K562 (cell line): ENCODE results near the gene PTGES3L. TPM values are rescaled to one million over a fixed set of nuclear protein-coding genes. Genes with fewer than 3 reads are reported as not detected.

Experiments
- ATAC-seq: fragments of 200-7000 bp; cut with Tn5 transposase; 3 replicates; pipeline ENCODE4 v1.9.1; 2020; ENCODE audit warnings: moderate library complexity
- BruUV-seq: library from RNA; stranded (reverse); fragments of 400-500 nt; replicated peaks from 2 replicates; lab custom pipeline; 2021; lab: Mats Ljungman, UMichigan
- CTCF ChIA-PET: fragments of 300-600 bp; formaldehyde crosslinking; extraction: SDS; loops from one replicate; lab custom pipeline; 2021; ENCODE audit warnings: low intra/inter-chr PET ratio; lab: Yijun Ruan, JAX
- POLR2A ChIA-PET: fragments of 300-600, 350-650 bp; sonication (Branson Sonifier 250); formaldehyde crosslinking; extraction: SDS; loops from one replicate; lab custom pipeline; 2021; ENCODE audit warnings: antibody characterized with exemption, inconsistent platforms; lab: Yijun Ruan, JAX
- DNase-seq, 4 experiments: peaks; one replicate each; pipeline versions ENCODE4 v3.0.0 to v3.0.0-alpha.2; 2011 to 2018; ENCODE audit warnings: low spot score in 3 of 4, mixed read lengths in 3 of 4; ENCODE audit errors: extremely low read depth in 1 of 4
- FAIRE-seq: peaks from 2 replicates; lab custom pipeline; 2011; peaks lifted over from hg19 to GRCh38; lab: Jason Lieb, UNC
- H2AFZ ChIP-seq: 2 replicates; pipeline ENCODE4 v1.6.0; 2011; ENCODE audit warnings: low read depth, low read length, control low read depth, inconsistent platforms
- H3K27ac ChIP-seq: fragments of 200-600 bp; 3 replicates; pipeline ENCODE4 v1.8.0; 2011; ENCODE audit warnings: low read depth, mild to moderate bottlenecking, control low read depth, inconsistent platforms, low read length, moderate library complexity, mixed read lengths; ENCODE audit errors: extremely low read depth
- H3K27me3 ChIP-seq, 2 experiments: fragments of 300-600 bp in 1 of 2; 2 replicates in 1 of 2; 3 replicates in 1 of 2; pipeline versions ENCODE4 v1.6.0 to v1.8.0; 2011; ENCODE audit warnings: inconsistent platforms in 2 of 2, low read length in 2 of 2, mild to moderate bottlenecking in 1 of 2, mixed read lengths in 1 of 2, moderate library complexity in 1 of 2; ENCODE audit not compliant: control insufficient read depth in 2 of 2, insufficient read depth in 2 of 2
- H3K36me3 ChIP-seq: fragments of 300-600 bp; 3 replicates; pipeline ENCODE4 v1.8.0; 2011; ENCODE audit warnings: mild to moderate bottlenecking, low read length, inconsistent platforms; ENCODE audit not compliant: control insufficient read depth, insufficient read depth
- H3K4me1 ChIP-seq, 2 experiments: fragments of 200-600 bp in 1 of 2; replicated peaks in 1 of 2; 2 replicates in 1 of 2; 3 replicates in 1 of 2; pipeline versions ENCODE4 v1.5.1 to v1.8.0; 2011; ENCODE audit warnings: inconsistent platforms in 2 of 2, low read length in 2 of 2, mild to moderate bottlenecking in 1 of 2, mixed read lengths in 1 of 2, moderate library complexity in 1 of 2; ENCODE audit not compliant: control insufficient read depth in 2 of 2, insufficient read depth in 2 of 2
- H3K4me2 ChIP-seq: 2 replicates; pipeline ENCODE4 v1.6.1; 2011; ENCODE audit warnings: low read length, control low read depth, inconsistent platforms, mixed read lengths; ENCODE audit not compliant: insufficient read depth
- H3K4me3 ChIP-seq: fragments of 200-600 bp; sonication (generic), shearing (Covaris generic); 2 replicates; pipeline ENCODE4 v1.5.1; 2016; ENCODE audit warnings: control low read depth, inconsistent platforms
- H3K79me2 ChIP-seq: fragments of 200-600 bp; 3 replicates; pipeline ENCODE4 v1.8.0; 2011; ENCODE audit warnings: low read length, inconsistent platforms; ENCODE audit not compliant: control insufficient read depth, insufficient read depth
- H3K9ac ChIP-seq, 2 experiments: 2 replicates each; pipeline versions ENCODE4 v1.6.0 to v1.6.1; 2011; ENCODE audit warnings: low read depth in 2 of 2, low read length in 2 of 2, control low read depth in 1 of 2, inconsistent platforms in 1 of 2, mild to moderate bottlenecking in 1 of 2, mixed read lengths in 1 of 2; ENCODE audit not compliant: insufficient read depth in 1 of 2
- H3K9me1 ChIP-seq: one replicate; pipeline ENCODE4 v1.6.0; 2011; ENCODE audit warnings: inconsistent platforms, mild to moderate bottlenecking, low read length, moderate library complexity; ENCODE audit not compliant: control insufficient read depth, insufficient read depth
- H3K9me3 ChIP-seq: replicated peaks from 2 replicates; pipeline ENCODE4 v1.5.1; 2011; ENCODE audit warnings: low read depth, low read length, inconsistent platforms; ENCODE audit not compliant: control insufficient read depth, insufficient read depth
- H4K20me1 ChIP-seq: replicated peaks from 2 replicates; pipeline ENCODE4 v1.6.1; 2011; ENCODE audit warnings: low read length, inconsistent platforms, mixed read lengths; ENCODE audit not compliant: control insufficient read depth, insufficient read depth
- ATF1 ChIP-seq, 2 experiments: fragments of 450-650 bp in 1 of 2; IDR thresholded peaks; 2 replicates each; pipeline ENCODE4 v1.6.1; 2016; ENCODE audit warnings: missing compliant biosample characterization in 1 of 2, missing genetic modification characterization in 1 of 2
- EGR1 ChIP-seq: fragments of 450-650 bp; conservative IDR thresholded peaks from 2 replicates; pipeline ENCODE4 v1.6.1; 2017; ENCODE audit warnings: mild to moderate bottlenecking
- SP1 ChIP-seq: sonication (generic); formaldehyde crosslinking; IDR thresholded peaks from 2 replicates; pipeline ENCODE4 v1.8.1; 2022; ENCODE audit warnings: mild to moderate bottlenecking, missing genetic modification reagents
- SRF ChIP-seq, 2 experiments: fragments of 250-450, 450-650 bp in 1 of 2; sonication (Bioruptor Pico) in 1 of 2; sonication (generic) in 1 of 2; formaldehyde crosslinking; IDR thresholded peaks; 2 replicates each; pipeline versions ENCODE4 v1.5.0 to v1.5.1; 2020 to 2022; ENCODE audit warnings: mild to moderate bottlenecking in 1 of 2, missing genetic modification reagents in 1 of 2
- ZNF224 ChIP-seq: sonication (generic); formaldehyde crosslinking; IDR thresholded peaks from 2 replicates; pipeline ENCODE4 v1.8.0; 2022; ENCODE audit warnings: mild to moderate bottlenecking, missing genetic modification reagents
- ZNF263 ChIP-seq: sonication (generic); formaldehyde crosslinking; IDR thresholded peaks from 2 replicates; pipeline ENCODE4 v1.8.0; 2022; ENCODE audit warnings: mild to moderate bottlenecking, missing genetic modification reagents, borderline replicate concordance
- WGBS: fragments of 100-300 bp; shearing (Covaris generic); methylation state at CpG from one replicate; pipeline ENCODE4 v1.1.6; 2016; ENCODE audit warnings: low coverage, mixed read lengths; ENCODE audit not compliant: insufficient coverage; ENCODE audit errors: missing lambda C conversion rate; 5-methylcytosine and 5-hydroxymethylcytosine counted together
- in situ Hi-C: fragments of 300-500 bp; cut with MboI; formaldehyde crosslinking; loops from 4 replicates; pipeline ENCODE4 v1.15.0; 2018; ENCODE audit warnings: inconsistent platforms, mixed read lengths
- intact Hi-C: fragments of 100-400 bp; cut with micrococcal nuclease; formaldehyde crosslinking; loops from 2 replicates; pipeline ENCODE4 v1.14.2; 2022
- polyA plus RNA-seq, 8 experiments: library from polyadenylated mRNA; depleted of rRNA in 4 of 8; stranded (reverse) in 5 of 8; unstranded in 3 of 8; fragments of >200 nt; fragmentation: Nextera tagmentation in 2 of 8; fragmentation: Illumina TruSeq in 1 of 8; extraction: Ambion mirVana in 2 of 8; extraction: Trizol in 1 of 8; gene quantifications; 2 replicates each; pipeline versions ENCODE4 v1.2.1 to v1.2.3, GENCODE V29; 2011 to 2014; ENCODE audit warnings: inconsistent platforms in 1 of 8, missing spikeins in 1 of 8
- total RNA-seq, 7 experiments: library from RNA; depleted of rRNA in 6 of 7; stranded (reverse); fragments of >200 nt in 6 of 7; fragmentation: Illumina TruSeq in 2 of 7; extraction: Trizol in 2 of 7; gene quantifications; 2 replicates each; pipeline versions ENCODE4 v1.2.1 to v1.2.3, GENCODE V29; 2011 to 2021; ENCODE audit warnings: low replicate concordance in 1 of 7
- TF ChIP-seq, protein P1 (sequence below): fragments of 450-650 bp; IDR thresholded peaks from 2 replicates; pipeline ENCODE4 v1.6.1; 2016; ENCODE audit warnings: antibody characterized with exemption
- TF ChIP-seq, protein P2 (sequence below), 2 experiments: fragments of 450-650 bp; formaldehyde crosslinking in 1 of 2; IDR thresholded peaks; 2 replicates each; pipeline versions ENCODE4 v1.4.0 to v1.6.1; 2014 to 2020; ENCODE audit warnings: mild to moderate bottlenecking in 2 of 2, borderline replicate concordance in 1 of 2, low read depth in 1 of 2
- TF ChIP-seq, protein P3 (sequence below): sonication (generic); formaldehyde crosslinking; IDR thresholded peaks from 2 replicates; pipeline ENCODE4 v1.9.0; 2022; ENCODE audit warnings: mild to moderate bottlenecking, missing genetic modification reagents

Gene PTGES3L
- total and polyA plus RNA-seq, 9 of the 15 experiments (the other 6 are each of a cell fraction or from before 2014, with no cell fraction given) = 6.0 to 16.0 (median 9.6) TPM

DNA sequence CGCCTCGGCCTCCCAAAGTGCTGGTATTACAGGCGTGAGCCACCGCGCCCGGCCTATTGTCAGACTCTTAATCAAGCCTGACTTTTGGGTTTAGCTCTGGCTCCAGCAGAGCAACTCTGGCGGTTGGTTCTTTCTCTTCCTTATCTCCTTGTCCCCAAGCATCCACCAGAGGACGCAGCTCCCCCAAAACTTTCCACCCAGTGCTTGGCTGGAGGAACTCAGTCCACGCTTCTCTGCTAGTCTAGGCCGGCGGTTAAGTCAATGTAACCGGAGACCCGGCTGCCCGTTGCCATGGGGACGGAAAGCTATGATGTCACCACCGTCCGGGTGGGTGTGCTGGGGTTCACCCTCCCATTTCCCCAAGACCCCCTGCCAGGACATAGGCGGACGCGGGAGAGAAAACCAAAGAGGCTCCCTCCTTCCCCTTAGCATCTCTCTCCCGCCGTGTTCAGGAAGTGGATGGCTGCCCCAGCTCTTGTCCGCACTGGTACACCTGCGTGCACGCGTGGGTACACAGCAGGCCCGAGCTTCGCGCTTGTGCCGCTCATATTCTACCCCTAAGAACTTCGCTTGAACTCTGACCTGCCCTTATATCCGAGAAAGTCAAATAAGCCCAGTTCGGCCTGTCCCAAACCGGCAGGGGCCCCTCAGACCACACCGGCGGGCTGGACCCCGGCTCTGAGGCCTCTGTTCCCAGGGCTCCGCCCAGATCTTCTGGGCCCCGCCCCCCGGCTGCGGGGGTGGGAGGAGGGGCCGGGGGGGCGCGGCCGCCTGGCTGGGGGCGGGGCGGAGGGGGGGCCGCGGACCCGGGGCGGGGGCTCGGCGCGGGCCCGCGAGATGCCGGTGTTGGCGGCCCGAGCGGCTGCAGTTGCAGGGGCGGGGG lies 44.8 kb upstream of the PTGES3L start, which contains the start of gene RND2:
RND2 (plus strand) TSS at position 825 of the 883 bp plus-strand sequence. CDS start 117 bp downstream, outside the sequence.
- Histone ChIP-seq H3K9me3 (no peaks in the 10 kb centered on the region), H4K20me1 (no peaks in the 10 kb centered on the region), H3K36me3 (peaks cover 4% of the 10 kb centered on the region; the same call in 1 of the 3 replicates), H3K9me1 (no peaks in the 10 kb centered on the region), H3K4me3 (peak within 1 kb of the TSS; percentile 58), H3K27me3 (no peaks in the 10 kb centered on the region), H2AFZ (peak within 1 kb of the TSS; percentile 99), H3K27ac (peak within 1 kb of the TSS; percentile 92), H3K9ac (peak within 1 kb of the TSS; percentile 84 to 92), H3K4me2 (peak within 1 kb of the TSS; percentile 98), H3K79me2 (peaks cover 23% of the 10 kb centered on the region), H3K4me1 (peaks cover 13 to 66% of the 10 kb centered on the region in 2 experiments)
- intact Hi-C loops (loop anchor here (1.0 to 2.0 kb wide), 4 partner anchors 18 to 292 kb away; partner anchors contain the start of genes BRCA1, IFI35 and NBR1), in situ Hi-C loops (no loop called here)
- FAIRE-seq (peak; percentile 96), DNase-seq (peak; percentile 97 to 98 (median 97)), ATAC-seq (peak; percentile 75)
- WGBS = 1% methylated on average over 36 of the region's 61 CpGs
- ChIA-PET POLR2A (interaction anchor here (0.6 to 6.7 kb wide), 22 partner anchors 9 to 680 kb away, joined by 3 to 79 read pairs (median 4); partner anchors contain the start of genes NBR1 and RPL27), CTCF (interaction anchor here (1.3 kb wide), 1 partner anchor 459 kb away, joined by 3 read pairs; no protein-coding TSS in a partner anchor)
- no TSS peak for BruUV-seq
- TF ChIP-seq ATF1 (CRISPR knock-in tag; IDR thresholded peaks at IDR 0.05) (no peak), ATF1 (tag; IDR thresholded peaks at IDR 0.05) (peak; percentile 91), ZNF224 (CRISPR knock-in tag) (no peak), SRF (CRISPR knock-in tag; IDR thresholded peaks at IDR 0.05) (0 out of 4 replicates have a peak, but pooled peaks of 1 of the 2 experiments have one; percentile 22), ZNF263 (CRISPR knock-in tag) (peak; percentile 34; the same call in 1 of the 2 replicates), EGR1 (peak; percentile 81), SP1 (CRISPR knock-in tag) (peak; percentile 53; the same call in 1 of the 2 replicates)
- TF ChIP-seq, protein P1, sequence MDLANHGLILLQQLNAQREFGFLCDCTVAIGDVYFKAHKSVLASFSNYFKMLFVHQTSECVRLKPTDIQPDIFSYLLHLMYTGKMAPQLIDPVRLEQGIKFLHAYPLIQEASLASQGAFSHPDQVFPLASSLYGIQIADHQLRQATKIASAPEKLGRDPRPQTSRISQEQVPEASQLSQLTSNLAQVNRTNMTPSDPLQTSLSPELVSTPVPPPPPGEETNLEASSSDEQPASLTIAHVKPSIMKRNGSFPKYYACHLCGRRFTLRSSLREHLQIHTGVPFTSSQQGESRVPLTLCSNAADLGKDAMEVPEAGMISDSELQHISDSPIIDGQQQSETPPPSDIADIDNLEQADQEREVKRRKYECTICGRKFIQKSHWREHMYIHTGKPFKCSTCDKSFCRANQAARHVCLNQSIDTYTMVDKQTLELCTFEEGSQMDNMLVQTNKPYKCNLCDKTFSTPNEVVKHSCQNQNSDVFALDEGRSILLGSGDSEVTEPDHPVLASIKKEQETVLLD = peak; percentile 67
- TF ChIP-seq, protein P2, sequence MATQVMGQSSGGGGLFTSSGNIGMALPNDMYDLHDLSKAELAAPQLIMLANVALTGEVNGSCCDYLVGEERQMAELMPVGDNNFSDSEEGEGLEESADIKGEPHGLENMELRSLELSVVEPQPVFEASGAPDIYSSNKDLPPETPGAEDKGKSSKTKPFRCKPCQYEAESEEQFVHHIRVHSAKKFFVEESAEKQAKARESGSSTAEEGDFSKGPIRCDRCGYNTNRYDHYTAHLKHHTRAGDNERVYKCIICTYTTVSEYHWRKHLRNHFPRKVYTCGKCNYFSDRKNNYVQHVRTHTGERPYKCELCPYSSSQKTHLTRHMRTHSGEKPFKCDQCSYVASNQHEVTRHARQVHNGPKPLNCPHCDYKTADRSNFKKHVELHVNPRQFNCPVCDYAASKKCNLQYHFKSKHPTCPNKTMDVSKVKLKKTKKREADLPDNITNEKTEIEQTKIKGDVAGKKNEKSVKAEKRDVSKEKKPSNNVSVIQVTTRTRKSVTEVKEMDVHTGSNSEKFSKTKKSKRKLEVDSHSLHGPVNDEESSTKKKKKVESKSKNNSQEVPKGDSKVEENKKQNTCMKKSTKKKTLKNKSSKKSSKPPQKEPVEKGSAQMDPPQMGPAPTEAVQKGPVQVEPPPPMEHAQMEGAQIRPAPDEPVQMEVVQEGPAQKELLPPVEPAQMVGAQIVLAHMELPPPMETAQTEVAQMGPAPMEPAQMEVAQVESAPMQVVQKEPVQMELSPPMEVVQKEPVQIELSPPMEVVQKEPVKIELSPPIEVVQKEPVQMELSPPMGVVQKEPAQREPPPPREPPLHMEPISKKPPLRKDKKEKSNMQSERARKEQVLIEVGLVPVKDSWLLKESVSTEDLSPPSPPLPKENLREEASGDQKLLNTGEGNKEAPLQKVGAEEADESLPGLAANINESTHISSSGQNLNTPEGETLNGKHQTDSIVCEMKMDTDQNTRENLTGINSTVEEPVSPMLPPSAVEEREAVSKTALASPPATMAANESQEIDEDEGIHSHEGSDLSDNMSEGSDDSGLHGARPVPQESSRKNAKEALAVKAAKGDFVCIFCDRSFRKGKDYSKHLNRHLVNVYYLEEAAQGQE (IDR thresholded peaks at IDR 0.05; ENCODE audit: borderline replicate concordance) = peak; percentile 89
- TF ChIP-seq, protein P2 (CRISPR knock-in tag; IDR thresholded peaks at IDR 0.05; ENCODE audit: low read depth) = no peak
- TF ChIP-seq, protein P3, sequence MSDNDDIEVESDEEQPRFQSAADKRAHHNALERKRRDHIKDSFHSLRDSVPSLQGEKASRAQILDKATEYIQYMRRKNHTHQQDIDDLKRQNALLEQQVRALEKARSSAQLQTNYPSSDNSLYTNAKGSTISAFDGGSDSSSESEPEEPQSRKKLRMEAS (CRISPR knock-in tag) = peak; percentile 74
